ENCODE results near the gene FOXC2.

DNA sequence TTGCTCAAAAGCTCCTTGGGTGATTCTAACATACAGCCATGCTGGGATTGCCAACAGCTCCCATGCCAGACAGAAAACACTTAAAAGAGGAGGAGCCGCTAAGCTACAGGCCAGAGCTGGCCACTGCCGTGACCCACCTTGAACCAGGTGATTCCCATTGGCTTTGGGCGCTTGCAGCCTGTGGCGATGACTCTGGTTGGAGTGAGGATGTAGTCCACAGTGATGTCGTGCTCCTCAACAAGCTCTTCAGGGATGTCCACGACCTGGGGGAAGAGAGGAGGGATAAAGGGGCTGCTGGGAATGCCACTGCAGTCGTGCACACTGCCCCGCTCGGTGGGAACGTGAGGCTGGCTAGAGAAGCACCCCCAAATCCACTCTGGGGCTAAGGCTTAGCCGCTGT lies 25.1 kb upstream of the FOXC2 start:
- TF ChIP-seq POLR2AphosphoS5 (IDR thresholded peaks at IDR 0.05; ENCODE audit: low read depth, low read length) (no peak), TAF1 (IDR thresholded peaks at IDR 0.05; ENCODE audit: borderline replicate concordance, insufficient read depth, low read length) (no peak), SIN3A (IDR thresholded peaks at IDR 0.05; ENCODE audit: borderline replicate concordance, insufficient read depth, low read length) (no peak)
- TF ChIP-seq, protein P1, sequence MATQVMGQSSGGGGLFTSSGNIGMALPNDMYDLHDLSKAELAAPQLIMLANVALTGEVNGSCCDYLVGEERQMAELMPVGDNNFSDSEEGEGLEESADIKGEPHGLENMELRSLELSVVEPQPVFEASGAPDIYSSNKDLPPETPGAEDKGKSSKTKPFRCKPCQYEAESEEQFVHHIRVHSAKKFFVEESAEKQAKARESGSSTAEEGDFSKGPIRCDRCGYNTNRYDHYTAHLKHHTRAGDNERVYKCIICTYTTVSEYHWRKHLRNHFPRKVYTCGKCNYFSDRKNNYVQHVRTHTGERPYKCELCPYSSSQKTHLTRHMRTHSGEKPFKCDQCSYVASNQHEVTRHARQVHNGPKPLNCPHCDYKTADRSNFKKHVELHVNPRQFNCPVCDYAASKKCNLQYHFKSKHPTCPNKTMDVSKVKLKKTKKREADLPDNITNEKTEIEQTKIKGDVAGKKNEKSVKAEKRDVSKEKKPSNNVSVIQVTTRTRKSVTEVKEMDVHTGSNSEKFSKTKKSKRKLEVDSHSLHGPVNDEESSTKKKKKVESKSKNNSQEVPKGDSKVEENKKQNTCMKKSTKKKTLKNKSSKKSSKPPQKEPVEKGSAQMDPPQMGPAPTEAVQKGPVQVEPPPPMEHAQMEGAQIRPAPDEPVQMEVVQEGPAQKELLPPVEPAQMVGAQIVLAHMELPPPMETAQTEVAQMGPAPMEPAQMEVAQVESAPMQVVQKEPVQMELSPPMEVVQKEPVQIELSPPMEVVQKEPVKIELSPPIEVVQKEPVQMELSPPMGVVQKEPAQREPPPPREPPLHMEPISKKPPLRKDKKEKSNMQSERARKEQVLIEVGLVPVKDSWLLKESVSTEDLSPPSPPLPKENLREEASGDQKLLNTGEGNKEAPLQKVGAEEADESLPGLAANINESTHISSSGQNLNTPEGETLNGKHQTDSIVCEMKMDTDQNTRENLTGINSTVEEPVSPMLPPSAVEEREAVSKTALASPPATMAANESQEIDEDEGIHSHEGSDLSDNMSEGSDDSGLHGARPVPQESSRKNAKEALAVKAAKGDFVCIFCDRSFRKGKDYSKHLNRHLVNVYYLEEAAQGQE (IDR thresholded peaks at IDR 0.05; ENCODE audit: insufficient read depth in 1 of 2, low read depth in 2 of 2, low read length in 2 of 2): no peak

Measured in PFSK-1 (cell line).